Mucosa of stomach (tissue), 1 donor: Measurements from ENCODE around the gene PLA2G4A.

Source experiments
- H3K27me3 ChIP-seq: one replicate; pipeline ENCODE4 v1.7.0; 2013; ENCODE audit warnings: mild to moderate bottlenecking, low read length; ENCODE audit not compliant: control insufficient read depth, insufficient read depth
- H3K36me3 ChIP-seq: one replicate; pipeline ENCODE4 v1.7.0; 2013; ENCODE audit warnings: low read length; ENCODE audit not compliant: control insufficient read depth, insufficient read depth
- H3K4me1 ChIP-seq: one replicate; pipeline ENCODE4 v1.7.0; 2013; ENCODE audit warnings: mild to moderate bottlenecking, low read length; ENCODE audit not compliant: control insufficient read depth, insufficient read depth
- H3K4me3 ChIP-seq: one replicate; pipeline ENCODE4 v1.7.0; 2013; ENCODE audit warnings: low read length
- H3K9ac ChIP-seq: one replicate; pipeline ENCODE4 v1.7.0; 2013; ENCODE audit warnings: mild to moderate bottlenecking, low read length, moderate library complexity
- H3K9me3 ChIP-seq: one replicate; pipeline ENCODE4 v1.7.0; 2013; ENCODE audit warnings: mild to moderate bottlenecking, low read length, moderate library complexity; ENCODE audit not compliant: control insufficient read depth
- donor health status: Pancreatic carcinoma.

PLA2G4A gene

DNA sequence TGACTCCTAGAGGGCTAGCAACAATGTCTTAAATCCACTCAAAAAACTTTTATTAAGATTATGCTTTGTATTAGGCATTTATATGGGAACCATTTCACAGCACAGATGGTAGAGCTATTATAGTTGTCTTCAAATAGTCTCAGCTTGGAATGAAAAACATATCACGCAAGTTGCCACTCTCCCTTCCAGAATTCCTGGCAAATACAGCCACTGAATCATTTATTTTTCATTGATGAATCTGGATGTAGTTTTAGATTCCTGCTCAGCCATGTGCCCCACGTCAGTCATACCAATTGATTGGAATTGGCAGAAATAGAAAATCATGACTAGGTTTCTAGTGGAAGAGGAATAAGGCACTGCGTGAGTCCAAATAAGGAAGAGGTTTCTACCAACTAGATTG, 165.2 kb downstream of the PLA2G4A start:
- Histone ChIP-seq H3K27me3 (no peaks in the 10 kb centered on the region), H3K9ac (no peak overlapping the region), H3K36me3 (no peaks in the 10 kb centered on the region), H3K9me3 (no peaks in the 10 kb centered on the region), H3K4me3 (no peak overlapping the region), H3K4me1 (no peaks in the 10 kb centered on the region)

DNA sequence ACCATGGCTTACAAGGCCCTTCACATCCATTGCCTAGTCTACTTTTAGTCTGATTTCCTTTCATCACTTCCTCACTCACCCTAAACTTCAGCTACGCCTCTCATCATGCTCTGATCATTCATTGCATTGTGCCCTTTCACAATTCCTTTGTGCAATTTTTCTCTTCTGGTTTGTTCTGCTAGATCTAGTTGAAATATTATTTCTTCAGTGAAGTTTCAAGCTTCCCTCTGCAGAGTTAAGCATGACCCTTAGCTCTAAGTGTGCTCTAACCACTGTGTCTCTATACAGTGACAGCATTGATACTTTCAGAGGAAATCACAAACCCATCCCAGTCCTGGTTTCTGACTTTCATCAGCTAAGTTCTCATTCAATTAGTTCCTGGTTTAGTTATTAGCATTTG, 166.1 kb downstream of the PLA2G4A start:
- no peaks in the 10 kb centered on the region for H3K9me3 ChIP-seq
- no peaks in the 10 kb centered on the region for H3K4me1 ChIP-seq
- H3K36me3 ChIP-seq, result no peaks in the 10 kb centered on the region
- H3K9ac ChIP-seq, result no peak overlapping the region
- H3K27me3 ChIP-seq, result no peaks in the 10 kb centered on the region
- no peak overlapping the region for H3K4me3 ChIP-seq

DNA sequence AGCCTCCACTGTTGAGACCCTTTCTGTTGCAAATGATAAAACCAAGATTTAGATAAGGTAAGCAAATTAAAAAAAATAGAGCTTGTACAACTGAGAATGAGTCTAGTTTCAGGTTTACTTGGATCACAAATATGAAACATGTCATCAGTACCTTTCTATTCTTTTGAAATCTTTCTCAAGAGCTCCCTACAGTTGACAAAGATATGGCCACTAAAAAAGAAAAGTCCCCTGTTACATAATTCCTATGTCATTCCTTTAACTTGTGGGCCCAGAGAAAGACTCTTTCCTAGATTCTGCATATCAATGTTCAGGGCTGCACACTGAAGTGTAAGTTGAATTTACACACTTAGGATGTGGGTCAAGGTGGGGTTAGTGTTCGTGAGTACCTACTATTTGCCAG, 168.1 kb downstream of the PLA2G4A start:
- Histone ChIP-seq H3K9me3 (no peaks in the 10 kb centered on the region), H3K27me3 (peaks cover 10% of the 10 kb centered on the region), H3K36me3 (no peaks in the 10 kb centered on the region), H3K9ac (no peak overlapping the region), H3K4me3 (no peak overlapping the region), H3K4me1 (no peaks in the 10 kb centered on the region)

DNA sequence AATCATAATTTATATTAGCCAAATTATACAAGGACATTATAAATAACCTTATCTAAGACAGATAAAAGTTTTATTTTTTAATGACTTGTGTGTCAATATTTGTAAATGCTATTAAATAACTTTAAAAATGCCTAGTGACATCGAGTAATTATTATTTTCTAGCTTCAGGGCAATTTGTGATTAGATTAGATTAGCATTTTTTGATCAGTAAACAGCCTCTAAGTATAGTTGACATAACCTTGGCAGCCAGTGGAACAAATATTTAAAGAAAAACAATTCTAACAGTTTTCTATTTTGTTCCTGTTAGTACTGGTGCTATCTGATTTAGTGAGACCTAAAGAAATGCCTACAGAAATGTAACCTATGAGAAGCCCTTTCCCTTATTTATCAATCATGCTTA, 169.1 kb downstream of the PLA2G4A start:
- Histone ChIP-seq H3K27me3 (peaks cover 10% of the 10 kb centered on the region), H3K36me3 (no peaks in the 10 kb centered on the region), H3K4me3 (no peak overlapping the region), H3K9ac (no peak overlapping the region), H3K9me3 (no peaks in the 10 kb centered on the region), H3K4me1 (no peaks in the 10 kb centered on the region)

DNA sequence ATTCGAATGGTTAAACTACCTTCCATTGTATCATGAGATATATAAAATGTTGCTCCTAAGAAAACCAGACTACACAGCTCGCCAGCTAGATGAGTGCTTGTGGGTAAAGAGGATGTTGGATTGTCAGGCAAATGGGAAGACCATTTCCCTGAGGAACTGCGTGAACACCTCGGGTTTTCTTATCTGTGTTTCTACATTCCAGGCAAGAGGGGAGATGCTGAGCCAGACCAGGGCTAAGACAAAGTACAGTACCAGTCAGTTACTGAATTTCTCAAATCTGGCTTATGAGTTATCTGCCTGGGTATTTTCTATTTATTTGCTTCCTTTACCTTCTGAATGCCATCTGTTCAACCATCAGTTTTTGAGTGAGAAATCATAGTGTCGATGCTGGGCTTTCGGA, 170.8 kb downstream of the PLA2G4A start:
- H3K9me3 ChIP-seq, result no peaks in the 10 kb centered on the region
- peaks cover 15% of the 10 kb centered on the region for H3K27me3 ChIP-seq
- no peak overlapping the region for H3K9ac ChIP-seq
- no peaks in the 10 kb centered on the region for H3K36me3 ChIP-seq
- no peak overlapping the region for H3K4me3 ChIP-seq
- no peaks in the 10 kb centered on the region for H3K4me1 ChIP-seq

DNA sequence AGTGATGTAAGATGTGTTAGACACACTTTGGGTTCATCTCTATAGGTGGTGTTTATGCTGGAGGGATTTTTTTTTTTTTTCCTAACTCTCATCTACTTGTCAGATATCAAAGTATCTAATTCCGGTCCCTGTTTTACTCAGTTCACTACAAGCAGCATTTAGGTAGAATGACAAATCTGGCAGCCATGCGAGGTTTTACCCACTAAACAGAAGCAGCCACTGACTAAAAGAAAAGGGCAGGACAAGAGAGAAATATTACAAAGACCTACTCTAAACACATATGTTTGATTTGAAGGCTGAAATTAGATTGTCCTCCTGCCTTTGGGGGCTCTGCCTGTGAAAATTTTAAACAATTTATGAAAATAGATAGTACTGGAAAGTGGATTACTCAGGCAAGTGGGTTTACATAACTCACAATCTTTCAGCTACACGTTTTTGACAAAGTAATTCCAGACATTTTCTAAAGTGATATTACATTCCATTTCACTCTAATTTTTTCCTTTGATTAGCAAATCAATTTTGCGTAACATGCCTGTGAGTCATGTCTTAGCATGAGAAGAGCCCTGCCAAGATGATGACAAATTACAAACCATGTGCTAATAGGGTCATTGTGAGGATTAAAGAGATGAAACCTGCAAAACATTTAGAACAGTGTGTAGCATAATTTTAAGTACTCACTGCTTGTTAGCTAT, 172.6 kb downstream of the PLA2G4A start:
- Histone ChIP-seq H3K27me3 (peaks cover 15% of the 10 kb centered on the region), H3K4me3 (no peak overlapping the region), H3K9me3 (no peaks in the 10 kb centered on the region), H3K4me1 (no peaks in the 10 kb centered on the region), H3K36me3 (no peaks in the 10 kb centered on the region), H3K9ac (no peak overlapping the region)

DNA sequence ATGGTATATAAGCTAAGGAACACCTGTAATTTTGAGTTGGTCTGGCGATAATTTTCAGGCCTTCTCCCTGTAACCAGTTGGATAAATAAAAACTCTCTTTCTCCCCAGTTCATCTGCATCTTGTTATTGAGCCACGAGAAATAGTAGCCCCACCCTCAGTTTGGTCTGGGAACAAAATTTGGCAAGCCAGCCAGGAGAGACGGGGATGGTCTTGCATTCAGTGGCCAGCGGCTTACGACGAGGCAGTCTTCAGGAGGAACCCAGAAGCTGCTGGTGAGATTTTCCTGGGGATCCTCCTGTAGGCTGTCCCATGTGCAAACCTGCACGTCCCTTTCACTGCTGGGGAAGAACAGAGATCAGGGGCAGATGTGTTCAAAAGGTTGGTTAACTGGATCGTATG, 174.6 kb downstream of the PLA2G4A start:
- Histone ChIP-seq H3K36me3 (no peaks in the 10 kb centered on the region), H3K9ac (no peak overlapping the region), H3K4me1 (no peaks in the 10 kb centered on the region), H3K9me3 (no peaks in the 10 kb centered on the region), H3K4me3 (no peak overlapping the region), H3K27me3 (peaks cover 15% of the 10 kb centered on the region)

DNA sequence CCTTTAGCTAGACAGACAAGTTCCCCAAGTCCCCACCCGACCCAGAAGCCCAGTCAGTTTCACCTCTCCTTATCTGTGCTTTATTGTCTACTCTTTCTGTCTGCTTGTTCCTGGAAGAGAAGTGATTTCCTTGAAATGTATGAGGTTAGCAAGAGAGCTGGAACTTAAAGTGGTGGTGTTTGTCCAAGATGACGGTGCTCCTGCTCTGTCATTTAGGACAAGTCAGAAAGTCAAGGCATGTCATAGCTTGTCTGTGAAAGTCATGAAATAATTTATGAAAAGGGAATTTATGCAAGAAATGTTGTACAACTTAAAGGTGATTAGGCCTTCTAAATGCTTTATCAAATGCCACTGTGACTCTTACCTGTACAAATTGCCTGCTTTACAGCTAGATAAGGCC, 178.1 kb downstream of the PLA2G4A start:
- H3K27me3 ChIP-seq, result peaks cover 5% of the 10 kb centered on the region
- H3K4me3 ChIP-seq, result no peak overlapping the region
- no peaks in the 10 kb centered on the region for H3K9me3 ChIP-seq
- no peak overlapping the region for H3K9ac ChIP-seq
- H3K36me3 ChIP-seq, result no peaks in the 10 kb centered on the region
- H3K4me1 ChIP-seq, result no peaks in the 10 kb centered on the region

DNA sequence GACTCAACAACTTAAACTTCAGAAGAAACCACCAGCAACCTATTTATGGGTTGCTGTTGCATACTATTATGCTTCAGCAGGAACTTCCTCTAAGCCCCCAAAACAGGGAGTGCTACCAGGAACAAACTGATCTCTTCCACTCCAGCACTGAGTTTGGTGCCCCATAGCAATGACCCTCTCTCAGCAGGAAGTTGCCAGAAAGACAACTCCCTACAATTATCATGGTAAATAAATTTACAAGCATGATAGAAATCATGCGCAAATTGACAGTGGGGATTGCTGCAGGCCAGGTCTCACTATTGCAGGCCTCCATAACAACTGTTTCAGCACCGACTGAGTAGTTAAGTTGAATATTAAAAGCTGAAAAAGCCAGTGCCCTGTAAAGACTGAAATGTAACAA, 180.6 kb downstream of the PLA2G4A start:
- Histone ChIP-seq H3K4me3 (no peak overlapping the region), H3K27me3 (no peaks in the 10 kb centered on the region), H3K4me1 (no peaks in the 10 kb centered on the region), H3K9ac (no peak overlapping the region), H3K36me3 (no peaks in the 10 kb centered on the region), H3K9me3 (no peaks in the 10 kb centered on the region)

DNA sequence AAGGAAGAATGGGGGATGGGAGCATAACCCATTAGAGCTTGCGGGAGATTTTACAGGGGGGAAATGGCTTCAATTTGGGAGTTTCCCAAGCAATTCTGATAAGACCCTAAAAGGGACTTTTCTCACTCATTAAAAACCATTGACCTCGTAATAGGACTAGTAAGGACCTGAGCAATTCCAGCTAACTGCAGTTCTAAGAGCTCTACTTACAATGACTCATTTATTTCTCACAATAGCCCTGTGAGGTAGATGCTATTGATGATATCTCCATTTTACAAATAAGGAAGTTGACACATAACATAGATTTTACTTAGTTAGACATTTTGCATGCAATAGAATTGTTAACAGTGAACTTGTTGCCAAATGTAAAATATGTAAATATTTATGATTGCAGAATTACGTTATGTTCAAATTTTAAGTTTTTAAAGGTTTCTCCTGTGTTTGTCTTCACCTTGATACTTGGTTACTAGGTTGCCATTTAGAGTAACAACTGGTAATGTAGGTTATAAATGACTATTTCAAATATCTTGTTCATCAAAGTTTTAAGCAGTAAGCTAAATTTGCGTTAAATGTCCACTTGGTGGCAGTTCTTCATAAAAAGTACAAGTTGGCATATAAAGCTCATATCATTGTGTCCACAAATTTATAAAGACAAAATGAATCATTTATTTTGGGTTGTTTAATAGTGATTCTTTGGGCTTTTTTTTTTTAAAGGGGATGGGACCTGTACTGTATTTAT, 182.0 kb downstream of the PLA2G4A start:
- H3K9me3 ChIP-seq, result no peaks in the 10 kb centered on the region
- H3K27me3 ChIP-seq, result no peaks in the 10 kb centered on the region
- H3K36me3 ChIP-seq, result no peaks in the 10 kb centered on the region
- H3K4me1 ChIP-seq, result no peaks in the 10 kb centered on the region
- H3K4me3 ChIP-seq, result no peak overlapping the region
- H3K9ac ChIP-seq, result no peak overlapping the region

DNA sequence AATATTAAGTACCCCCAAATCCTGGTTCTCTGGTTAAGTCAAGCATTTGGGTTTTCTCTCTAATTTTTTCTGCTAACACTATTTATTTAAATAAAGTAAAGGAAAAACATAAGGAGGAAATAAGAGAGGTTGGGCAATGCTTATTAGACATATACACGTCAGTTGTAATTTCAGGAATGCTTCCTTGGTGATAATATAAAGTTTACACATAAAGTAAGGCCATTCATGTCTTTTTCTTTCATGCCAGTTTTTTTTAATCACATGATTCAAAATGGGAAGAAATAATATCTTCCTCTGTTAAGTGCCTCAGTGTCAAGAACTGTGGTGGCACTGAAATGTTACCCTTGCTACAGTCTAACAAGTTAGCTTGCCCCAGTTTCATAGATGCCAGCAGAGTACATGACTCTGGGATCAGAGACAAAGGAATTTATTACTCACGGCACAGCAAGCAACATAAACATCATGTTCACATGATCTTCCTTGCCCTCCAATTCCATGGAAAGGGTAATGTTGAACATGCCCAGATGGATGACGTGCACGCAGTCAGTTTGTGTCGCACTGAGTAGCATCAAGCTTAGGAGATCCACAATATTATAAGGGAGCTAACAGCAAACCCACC, 184.9 kb downstream of the PLA2G4A start:
- H3K9me3 ChIP-seq, result no peaks in the 10 kb centered on the region
- H3K4me1 ChIP-seq, result no peaks in the 10 kb centered on the region
- no peak overlapping the region for H3K4me3 ChIP-seq
- no peak overlapping the region for H3K9ac ChIP-seq
- no peaks in the 10 kb centered on the region for H3K27me3 ChIP-seq
- H3K36me3 ChIP-seq, result no peaks in the 10 kb centered on the region

DNA sequence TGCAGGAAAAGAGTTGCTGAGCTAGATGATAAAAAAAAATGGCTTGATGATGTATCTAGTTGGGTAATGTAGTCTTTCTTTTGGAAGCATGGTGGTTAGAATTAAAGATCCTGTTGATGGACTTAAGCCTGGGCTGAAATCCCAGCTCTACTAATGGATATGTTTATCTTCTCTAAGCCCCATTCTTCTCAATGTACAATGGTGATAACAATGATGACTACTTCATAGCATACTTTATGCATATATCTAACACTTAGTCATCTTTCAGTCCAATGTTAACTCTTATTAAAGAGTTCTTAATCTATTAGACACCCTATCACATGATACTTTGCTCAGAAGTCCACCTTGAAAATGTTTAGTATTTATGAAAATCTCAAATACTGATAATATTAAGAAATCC, 189.5 kb downstream of the PLA2G4A start:
- H3K9me3 ChIP-seq, result no peaks in the 10 kb centered on the region
- H3K9ac ChIP-seq, result no peak overlapping the region
- H3K4me3 ChIP-seq, result no peak overlapping the region
- H3K4me1 ChIP-seq, result no peaks in the 10 kb centered on the region
- H3K27me3 ChIP-seq, result no peaks in the 10 kb centered on the region
- no peaks in the 10 kb centered on the region for H3K36me3 ChIP-seq
